NCI-H226 (cell line): ENCODE measurements around the gene SYMPK.

Source experiments
- DNase-seq: peaks from one replicate; pipeline ENCODE4 v3.0.0-alpha.2; 2015

The SYMPK gene

GRCh38 chr19:45824531-45825262 is 38.2 kb downstream of the SYMPK start:
- DNase-seq: no peak

GRCh38 chr19:45824041-45824471 is 38.9 kb downstream of the SYMPK start:
- peak; percentile 61 for DNase-seq

- DNase-seq: no peak
These were observed 39.8 kb downstream of the SYMPK start for GRCh38 chr19:45823182-45823581.

GRCh38 chr19:45822716-45823115 is 40.2 kb downstream of the SYMPK start:
- DNase-seq: no peak

- DNase-seq: no peak
These were observed 41.4 kb downstream of the SYMPK start for GRCh38 chr19:45821570-45821969.

GRCh38 chr19:45821103-45821521 is 41.8 kb downstream of the SYMPK start:
- DNase-seq: no peak

GRCh38 chr19:45820413-45821102 is 42.4 kb downstream of the SYMPK start:
- DNase-seq: no peak

GRCh38 chr19:45819769-45820168 is 43.2 kb downstream of the SYMPK start:
- DNase-seq: no peak

- peak; percentile 33 for DNase-seq
These were observed 45.1 kb downstream of the SYMPK start for GRCh38 chr19:45817725-45818301.

- DNase-seq: peak; percentile 76
These were observed 45.8 kb downstream of the SYMPK start for GRCh38 chr19:45817010-45817724.

- DNase-seq: no peak
These were observed 46.5 kb downstream of the SYMPK start for GRCh38 chr19:45816236-45817009.

GRCh38 chr19:45815481-45816216 is 47.3 kb downstream of the SYMPK start:
- no peak for DNase-seq

GRCh38 chr19:45814851-45815480 is 48.0 kb downstream of the SYMPK start, which contains the start of gene RSPH6A:
Gene RSPH6A, minus strand, starts transcription at chr19:45815308. Its CDS starts 132 bp downstream, at chr19:45815176.
- DNase-seq: no peak

GRCh38 chr19:45814166-45814780 is 48.7 kb downstream of the SYMPK start:
- no peak for DNase-seq

GRCh38 chr19:45812297-45812696 is 50.6 kb downstream of the SYMPK start:
- no peak for DNase-seq

- DNase-seq: peak; percentile 38
These were observed 53.2 kb downstream of the SYMPK start for GRCh38 chr19:45809643-45810159.

- no peak for DNase-seq
These were observed 57.2 kb downstream of the SYMPK start for GRCh38 chr19:45805719-45806118.

GRCh38 chr19:45804959-45805230 is 58.1 kb downstream of the SYMPK start:
- no peak for DNase-seq

- DNase-seq: no peak
These were observed 58.6 kb downstream of the SYMPK start for GRCh38 chr19:45804140-45804958.
